ENCODE data around the gene CRIP2.
A peak's percentile ranks its signal among the peaks of the same experiment; 100 is the strongest.

CRIP2 gene

DNA sequence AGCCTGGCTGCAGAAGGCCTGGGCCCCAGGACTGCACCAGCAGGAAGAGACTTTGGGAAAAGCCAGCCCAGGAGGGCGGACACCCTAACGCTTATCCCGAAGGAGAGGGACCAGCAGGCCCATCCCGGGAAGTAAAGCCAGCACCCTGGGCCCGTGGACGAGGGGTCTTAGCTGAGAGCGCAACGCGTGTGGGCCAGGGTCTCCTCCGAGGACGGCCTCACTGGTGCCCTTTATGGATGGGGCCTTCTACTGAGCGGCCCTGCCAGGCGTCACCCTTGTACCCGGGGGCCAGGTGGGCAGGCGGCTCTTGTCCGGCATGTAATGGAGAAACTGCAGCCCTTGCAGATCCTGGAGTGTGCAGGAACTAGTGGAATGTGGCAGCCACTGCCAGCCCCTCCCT lies 30.5 kb downstream of the CRIP2 start:
- TF ChIP-seq, protein P1, sequence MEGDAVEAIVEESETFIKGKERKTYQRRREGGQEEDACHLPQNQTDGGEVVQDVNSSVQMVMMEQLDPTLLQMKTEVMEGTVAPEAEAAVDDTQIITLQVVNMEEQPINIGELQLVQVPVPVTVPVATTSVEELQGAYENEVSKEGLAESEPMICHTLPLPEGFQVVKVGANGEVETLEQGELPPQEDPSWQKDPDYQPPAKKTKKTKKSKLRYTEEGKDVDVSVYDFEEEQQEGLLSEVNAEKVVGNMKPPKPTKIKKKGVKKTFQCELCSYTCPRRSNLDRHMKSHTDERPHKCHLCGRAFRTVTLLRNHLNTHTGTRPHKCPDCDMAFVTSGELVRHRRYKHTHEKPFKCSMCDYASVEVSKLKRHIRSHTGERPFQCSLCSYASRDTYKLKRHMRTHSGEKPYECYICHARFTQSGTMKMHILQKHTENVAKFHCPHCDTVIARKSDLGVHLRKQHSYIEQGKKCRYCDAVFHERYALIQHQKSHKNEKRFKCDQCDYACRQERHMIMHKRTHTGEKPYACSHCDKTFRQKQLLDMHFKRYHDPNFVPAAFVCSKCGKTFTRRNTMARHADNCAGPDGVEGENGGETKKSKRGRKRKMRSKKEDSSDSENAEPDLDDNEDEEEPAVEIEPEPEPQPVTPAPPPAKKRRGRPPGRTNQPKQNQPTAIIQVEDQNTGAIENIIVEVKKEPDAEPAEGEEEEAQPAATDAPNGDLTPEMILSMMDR (IDR thresholded peaks at IDR 0.05; ENCODE audit: poor library complexity, severe bottlenecking): no peak
- Histone ChIP-seq H3K4me1 (ENCODE audit: insufficient read depth, poor library complexity, severe bottlenecking) (no peaks in the 10 kb centered on the region), H3K4me3 (ENCODE audit: severe bottlenecking) (no peak overlapping the region), H3K36me3 (ENCODE audit: low read depth) (no peaks in the 10 kb centered on the region), H3K9me3 (ENCODE audit: severe bottlenecking) (no peaks in the 10 kb centered on the region), H3K27me3 (ENCODE audit: insufficient read depth, poor library complexity, severe bottlenecking) (no peaks in the 10 kb centered on the region), H3K27ac (ENCODE audit: poor library complexity, severe bottlenecking) (no peak overlapping the region)
- no peak for ATAC-seq (ENCODE audit: low read depth)
- DNase-seq (ENCODE audit: low spot score): peak; percentile 72

DNA sequence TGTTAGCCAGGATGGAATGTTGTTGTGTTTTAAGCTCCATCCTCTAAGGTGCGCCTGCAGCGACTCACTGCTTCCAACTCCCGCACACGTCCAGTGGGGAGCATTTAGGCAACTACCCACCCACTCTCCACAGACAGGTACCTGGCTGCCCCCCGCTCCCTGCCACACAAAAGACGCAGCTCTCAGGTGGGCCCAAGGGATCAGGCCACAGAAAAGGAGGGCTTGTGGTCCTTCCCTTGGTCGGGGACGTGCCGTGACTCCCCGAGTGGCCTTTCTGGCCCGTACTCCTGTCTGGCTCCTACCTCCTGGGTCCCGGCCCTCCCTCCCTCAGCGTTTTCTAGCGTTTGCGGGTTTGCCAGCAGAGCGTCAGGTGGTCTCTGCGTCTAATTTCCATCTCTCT lies 32.6 kb downstream of the CRIP2 start:
- Histone ChIP-seq H3K36me3 (ENCODE audit: low read depth) (no peaks in the 10 kb centered on the region), H3K27ac (ENCODE audit: poor library complexity, severe bottlenecking) (no peak overlapping the region), H3K27me3 (ENCODE audit: insufficient read depth, poor library complexity, severe bottlenecking) (no peaks in the 10 kb centered on the region), H3K4me1 (ENCODE audit: insufficient read depth, poor library complexity, severe bottlenecking) (no peaks in the 10 kb centered on the region), H3K4me3 (ENCODE audit: severe bottlenecking) (no peak overlapping the region), H3K9me3 (ENCODE audit: severe bottlenecking) (no peaks in the 10 kb centered on the region)
- TF ChIP-seq, protein P1 (IDR thresholded peaks at IDR 0.05; ENCODE audit: poor library complexity, severe bottlenecking): no peak
- ATAC-seq (ENCODE audit: low read depth) (no peak), DNase-seq (ENCODE audit: low spot score) (peak; percentile 51)

DNA sequence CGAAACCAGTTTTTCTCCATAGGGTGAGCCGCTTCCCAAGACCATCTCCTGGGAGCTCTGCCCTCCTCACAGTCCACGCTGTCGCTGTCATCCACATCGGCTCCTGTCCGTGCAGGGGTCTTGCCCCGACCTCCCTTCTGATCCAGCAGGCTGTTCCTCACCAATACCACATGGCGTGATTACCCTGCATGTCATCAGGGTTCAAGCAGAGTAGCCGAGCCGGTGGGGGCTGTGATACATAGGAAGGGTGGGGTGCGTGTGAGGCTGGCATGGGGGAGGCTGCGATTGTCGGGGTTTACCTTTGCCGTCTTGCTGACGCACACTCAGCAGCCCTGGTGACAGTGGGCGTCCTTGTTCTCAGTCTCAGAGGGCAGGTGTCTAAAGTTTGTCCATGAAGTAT lies 33.4 kb downstream of the CRIP2 start:
- no peak for ATAC-seq (ENCODE audit: low read depth)
- H3K27ac ChIP-seq (ENCODE audit: poor library complexity, severe bottlenecking): no peak overlapping the region
- H3K4me3 ChIP-seq (ENCODE audit: severe bottlenecking): no peak overlapping the region
- no peaks in the 10 kb centered on the region for H3K27me3 ChIP-seq (ENCODE audit: insufficient read depth, poor library complexity, severe bottlenecking)
- H3K36me3 ChIP-seq (ENCODE audit: low read depth): no peaks in the 10 kb centered on the region
- TF ChIP-seq, protein P1 (IDR thresholded peaks at IDR 0.05; ENCODE audit: poor library complexity, severe bottlenecking): no peak
- no peaks in the 10 kb centered on the region for H3K9me3 ChIP-seq (ENCODE audit: severe bottlenecking)
- DNase-seq (ENCODE audit: low spot score): peak; percentile 62
- no peaks in the 10 kb centered on the region for H3K4me1 ChIP-seq (ENCODE audit: insufficient read depth, poor library complexity, severe bottlenecking)

DNA sequence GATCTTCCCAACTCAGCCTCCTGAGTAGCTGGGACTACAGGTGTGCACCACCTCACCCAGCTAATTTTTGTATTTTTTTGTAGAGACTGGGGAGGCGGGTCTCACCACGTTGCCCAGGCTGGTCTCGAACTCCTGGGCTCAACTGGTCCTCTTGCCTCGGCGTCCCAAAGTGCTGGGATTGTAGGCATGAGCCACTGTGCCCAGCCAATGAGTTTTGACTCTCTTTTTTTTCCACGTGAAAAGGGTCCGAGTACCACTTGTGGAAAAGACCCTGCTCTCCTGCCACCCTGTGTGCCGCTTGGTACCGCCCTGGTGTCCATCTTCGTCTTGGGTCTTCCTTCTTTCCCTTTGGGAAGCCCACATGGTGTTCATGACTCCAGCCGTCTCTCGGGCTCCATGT lies 34.0 kb downstream of the CRIP2 start:
- H3K4me3 ChIP-seq (ENCODE audit: severe bottlenecking): no peak overlapping the region
- TF ChIP-seq, protein P1 (IDR thresholded peaks at IDR 0.05; ENCODE audit: poor library complexity, severe bottlenecking): no peak
- H3K36me3 ChIP-seq (ENCODE audit: low read depth): no peaks in the 10 kb centered on the region
- no peaks in the 10 kb centered on the region for H3K4me1 ChIP-seq (ENCODE audit: insufficient read depth, poor library complexity, severe bottlenecking)
- H3K9me3 ChIP-seq (ENCODE audit: severe bottlenecking): no peaks in the 10 kb centered on the region
- DNase-seq (ENCODE audit: low spot score) (peak; percentile 42), ATAC-seq (ENCODE audit: low read depth) (no peak)
- no peak overlapping the region for H3K27ac ChIP-seq (ENCODE audit: poor library complexity, severe bottlenecking)
- H3K27me3 ChIP-seq (ENCODE audit: insufficient read depth, poor library complexity, severe bottlenecking): no peaks in the 10 kb centered on the region

DNA sequence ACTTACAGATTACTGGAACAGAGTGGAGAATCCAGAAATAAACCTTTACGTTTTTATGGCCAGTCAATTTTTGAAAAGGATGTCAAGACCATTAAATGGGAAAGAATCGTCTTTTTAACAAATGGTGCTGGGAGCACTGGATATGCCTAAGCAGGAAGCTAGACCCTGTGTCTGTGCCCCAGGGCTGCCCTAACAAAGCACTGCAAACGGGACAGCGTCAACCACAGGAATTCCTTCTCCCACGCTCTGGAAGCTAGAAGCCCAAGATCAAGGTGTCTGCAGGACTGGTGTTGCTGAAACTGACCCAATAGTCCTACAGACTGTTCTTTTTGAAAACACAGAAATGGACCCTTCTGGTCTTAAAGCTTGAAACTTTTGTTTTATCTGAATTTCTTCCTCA lies 42.5 kb downstream of the CRIP2 start:
- Histone ChIP-seq H3K4me3 (ENCODE audit: severe bottlenecking) (no peak overlapping the region), H3K36me3 (ENCODE audit: low read depth) (no peaks in the 10 kb centered on the region), H3K27ac (ENCODE audit: poor library complexity, severe bottlenecking) (no peak overlapping the region), H3K4me1 (ENCODE audit: insufficient read depth, poor library complexity, severe bottlenecking) (no peaks in the 10 kb centered on the region), H3K9me3 (ENCODE audit: severe bottlenecking) (no peaks in the 10 kb centered on the region), H3K27me3 (ENCODE audit: insufficient read depth, poor library complexity, severe bottlenecking) (peaks cover 8% of the 10 kb centered on the region)
- DNase-seq (ENCODE audit: low spot score) (peak; percentile 17), ATAC-seq (ENCODE audit: low read depth) (peak; percentile 61; the same call in 2 of the 3 replicates)
- TF ChIP-seq, protein P1 (IDR thresholded peaks at IDR 0.05; ENCODE audit: poor library complexity, severe bottlenecking): no peak
